ENCODE results near the gene ZNF451. TPM values are rescaled to one million over a fixed set of nuclear protein-coding genes. Genes with fewer than 3 reads are reported as not detected.

The ZNF451 gene
- total and polyA plus RNA-seq, 4 donors, result 9.1 to 133 (median 27.1) TPM

- 87 to 90% methylated on average over 3 of the region's 3 CpGs for WGBS, 2 donors
- Histone ChIP-seq H3K9me3 (ENCODE audit: control insufficient read depth in 4 of 4, insufficient read depth in 3 of 4, low read length in 3 of 4) (no peaks in the 10 kb centered on the region), H3K9ac (ENCODE audit: insufficient read depth in 1 of 2, low read length in 2 of 2) (no peak overlapping the region)
Measured at GRCh38 chr6:57072108-57072507, 17.9 kb upstream of the ZNF451 start.

GRCh38 chr6:57074383-57074782 is 15.6 kb upstream of the ZNF451 start:
- H3K9me3 ChIP-seq (ENCODE audit: control insufficient read depth in 4 of 4, insufficient read depth in 3 of 4, low read length in 3 of 4), result no peaks in the 10 kb centered on the region
- 95 to 96% methylated on average over 8 of the region's 8 CpGs for WGBS, 2 donors

More at GRCh38 chr6:57072108-57072507, 17.9 kb upstream of the ZNF451 start:
- H3K4me1 ChIP-seq (ENCODE audit: control insufficient read depth in 5 of 5, insufficient read depth in 5 of 5, low read length in 5 of 5), result peaks cover 0 to 4% (median 0%) of the 10 kb centered on the region in 5 donors
- TF ChIP-seq, protein P1, sequence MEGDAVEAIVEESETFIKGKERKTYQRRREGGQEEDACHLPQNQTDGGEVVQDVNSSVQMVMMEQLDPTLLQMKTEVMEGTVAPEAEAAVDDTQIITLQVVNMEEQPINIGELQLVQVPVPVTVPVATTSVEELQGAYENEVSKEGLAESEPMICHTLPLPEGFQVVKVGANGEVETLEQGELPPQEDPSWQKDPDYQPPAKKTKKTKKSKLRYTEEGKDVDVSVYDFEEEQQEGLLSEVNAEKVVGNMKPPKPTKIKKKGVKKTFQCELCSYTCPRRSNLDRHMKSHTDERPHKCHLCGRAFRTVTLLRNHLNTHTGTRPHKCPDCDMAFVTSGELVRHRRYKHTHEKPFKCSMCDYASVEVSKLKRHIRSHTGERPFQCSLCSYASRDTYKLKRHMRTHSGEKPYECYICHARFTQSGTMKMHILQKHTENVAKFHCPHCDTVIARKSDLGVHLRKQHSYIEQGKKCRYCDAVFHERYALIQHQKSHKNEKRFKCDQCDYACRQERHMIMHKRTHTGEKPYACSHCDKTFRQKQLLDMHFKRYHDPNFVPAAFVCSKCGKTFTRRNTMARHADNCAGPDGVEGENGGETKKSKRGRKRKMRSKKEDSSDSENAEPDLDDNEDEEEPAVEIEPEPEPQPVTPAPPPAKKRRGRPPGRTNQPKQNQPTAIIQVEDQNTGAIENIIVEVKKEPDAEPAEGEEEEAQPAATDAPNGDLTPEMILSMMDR (IDR thresholded peaks at IDR 0.05; ENCODE audit: control extremely low read depth, extremely low read depth), result no peak
- H3K4me3 ChIP-seq, result no peak overlapping the region
- no peak for DNase-seq
- no peaks in the 10 kb centered on the region for H3K27me3 ChIP-seq (ENCODE audit: control insufficient read depth in 3 of 3, insufficient read depth in 3 of 3, low read length in 2 of 3)
- no peak for ATAC-seq (ENCODE audit: insufficient read depth, low FRiP score)
- H3K36me3 ChIP-seq (ENCODE audit: control insufficient read depth in 4 of 4, insufficient read depth in 4 of 4, low read length in 4 of 4), result peaks cover 0 to 5% (median 0%) of the 10 kb centered on the region in 4 donors
- no peak overlapping the region for H3K27ac ChIP-seq (ENCODE audit: low read depth in 1 of 2, low read length in 1 of 2)

GRCh38 chr6:57075092-57075491 is 14.9 kb upstream of the ZNF451 start:
- H3K27ac ChIP-seq (ENCODE audit: low read depth in 1 of 2, low read length in 1 of 2), result no peak overlapping the region

More at GRCh38 chr6:57074383-57074782, 15.6 kb upstream of the ZNF451 start:
- Histone ChIP-seq H3K27me3 (ENCODE audit: control insufficient read depth in 3 of 3, insufficient read depth in 3 of 3, low read length in 2 of 3) (no peaks in the 10 kb centered on the region), H3K9ac (ENCODE audit: insufficient read depth in 1 of 2, low read length in 2 of 2) (no peak overlapping the region), H3K4me1 (ENCODE audit: control insufficient read depth in 5 of 5, insufficient read depth in 5 of 5, low read length in 5 of 5) (peaks cover 0 to 3% (median 0%) of the 10 kb centered on the region in 5 donors), H3K36me3 (ENCODE audit: control insufficient read depth in 4 of 4, insufficient read depth in 4 of 4, low read length in 4 of 4) (peaks cover 0 to 5% (median 0%) of the 10 kb centered on the region in 4 donors), H3K27ac (ENCODE audit: low read depth in 1 of 2, low read length in 1 of 2) (no peak overlapping the region), H3K4me3 (no peak overlapping the region)
- ATAC-seq (ENCODE audit: insufficient read depth, low FRiP score) (no peak), DNase-seq (no peak)
- TF ChIP-seq, protein P1 (IDR thresholded peaks at IDR 0.05; ENCODE audit: control extremely low read depth, extremely low read depth), result no peak

More at GRCh38 chr6:57075092-57075491, 14.9 kb upstream of the ZNF451 start:
- peaks cover 0 to 5% (median 0%) of the 10 kb centered on the region in 4 donors for H3K36me3 ChIP-seq (ENCODE audit: control insufficient read depth in 4 of 4, insufficient read depth in 4 of 4, low read length in 4 of 4)
- H3K9ac ChIP-seq (ENCODE audit: insufficient read depth in 1 of 2, low read length in 2 of 2), result no peak overlapping the region
- no peaks in the 10 kb centered on the region for H3K4me1 ChIP-seq (ENCODE audit: control insufficient read depth in 5 of 5, insufficient read depth in 5 of 5, low read length in 5 of 5)
- no peak for ATAC-seq (ENCODE audit: insufficient read depth, low FRiP score)
- TF ChIP-seq, protein P1 (IDR thresholded peaks at IDR 0.05; ENCODE audit: control extremely low read depth, extremely low read depth), result no peak
- H3K9me3 ChIP-seq (ENCODE audit: control insufficient read depth in 4 of 4, insufficient read depth in 3 of 4, low read length in 3 of 4), result no peaks in the 10 kb centered on the region
- no peak for DNase-seq
- H3K4me3 ChIP-seq, result no peak overlapping the region
- H3K27me3 ChIP-seq (ENCODE audit: control insufficient read depth in 3 of 3, insufficient read depth in 3 of 3, low read length in 2 of 3), result no peaks in the 10 kb centered on the region

All from lung (tissue), 12 donors.